GM19372 (cell line): ENCODE results near the gene ZNF23.

ENCODE experiments used
- ATAC-seq: cut with Tn5 transposase; IDR thresholded peaks from one replicate; pipeline ENCODE4 v1.9.1; 2021; ENCODE audit warnings: mild to moderate bottlenecking, low read depth, moderate library complexity; ENCODE audit not compliant: unreplicated experiment

The ZNF23 gene

GRCh38 chr16:71428883-71429282, 33.2 kb downstream of the ZNF23 start:
- no peak for ATAC-seq

GRCh38 chr16:71428385-71428784, 33.7 kb downstream of the ZNF23 start:
- no peak for ATAC-seq

DNA sequence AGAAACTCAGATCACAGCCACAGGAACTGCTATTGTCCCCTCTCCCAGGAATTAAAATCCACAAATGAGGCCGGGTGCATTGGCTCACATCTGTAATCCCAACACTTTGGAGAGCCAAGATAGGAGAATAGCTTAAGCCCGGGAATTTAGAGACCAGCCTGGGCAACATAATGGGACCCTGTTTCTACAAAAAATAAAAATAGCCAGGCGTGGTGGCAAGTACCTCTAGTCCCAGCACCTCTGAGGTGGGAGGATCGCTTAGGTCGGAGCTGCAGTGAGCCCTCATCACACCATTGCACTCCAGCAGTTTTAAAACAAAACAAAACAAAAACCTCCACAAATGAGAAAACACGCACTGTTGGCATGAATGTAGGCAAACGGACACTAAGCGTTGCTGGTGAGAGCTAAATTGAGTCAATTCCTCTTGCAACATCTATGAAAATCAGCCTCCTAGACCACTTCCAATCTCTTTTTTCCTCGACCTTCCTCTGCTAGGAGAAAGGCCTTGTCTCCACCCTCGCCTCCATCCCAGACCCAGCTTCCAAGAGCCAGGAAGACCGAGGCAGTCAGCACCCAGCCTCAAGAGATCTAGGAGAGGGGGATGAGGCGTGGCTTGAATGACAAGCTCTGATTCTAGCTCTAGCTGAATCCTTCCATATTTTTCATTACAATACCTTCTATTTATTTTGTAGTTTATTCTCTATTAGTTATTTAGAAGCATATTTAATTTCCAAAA, 35.0 kb downstream of the ZNF23 start:
- no peak for ATAC-seq

DNA sequence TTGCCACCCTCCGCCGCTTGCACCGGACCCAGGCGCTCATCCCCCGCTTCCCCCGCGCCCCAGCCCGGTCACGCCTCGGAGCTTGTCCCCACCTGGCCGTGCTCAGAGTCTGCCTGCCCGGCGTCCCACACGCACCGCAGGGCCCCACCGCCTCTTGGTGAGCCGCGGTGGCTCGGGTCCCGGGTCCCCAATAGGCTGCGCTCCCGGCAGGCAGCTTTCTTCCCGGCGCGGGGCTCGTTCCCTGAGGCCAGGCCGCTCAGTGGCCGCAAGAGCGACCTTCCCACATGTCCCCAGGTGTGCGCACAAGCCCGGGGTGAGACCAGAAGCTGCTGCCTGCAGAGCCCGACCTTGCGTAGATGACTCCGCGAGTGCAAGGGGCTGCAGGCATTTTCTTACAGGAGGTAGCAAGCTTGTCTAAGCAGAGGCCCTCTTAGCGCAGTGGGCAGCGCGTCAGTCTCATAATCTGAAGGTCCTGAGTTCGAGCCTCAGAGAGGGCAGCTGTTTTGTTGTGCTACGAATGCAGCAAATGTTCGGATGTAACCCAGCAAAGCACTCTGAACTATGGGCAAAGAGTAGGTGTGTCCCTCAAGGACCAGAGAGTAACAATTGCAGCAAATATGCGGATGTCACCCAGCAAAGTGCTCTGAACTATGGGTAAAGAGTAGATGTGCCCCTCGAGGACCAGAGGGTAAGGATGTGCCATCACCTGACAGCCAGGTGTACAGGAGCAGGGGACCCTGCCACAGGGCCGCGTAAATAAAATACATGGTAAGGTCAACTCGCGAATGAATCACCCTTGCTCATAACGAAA, 35.8 kb downstream of the ZNF23 start:
- no peak for ATAC-seq

- ATAC-seq = no peak
Observed at GRCh38 chr16:71425746-71426068, 36.3 kb downstream of the ZNF23 start.

DNA sequence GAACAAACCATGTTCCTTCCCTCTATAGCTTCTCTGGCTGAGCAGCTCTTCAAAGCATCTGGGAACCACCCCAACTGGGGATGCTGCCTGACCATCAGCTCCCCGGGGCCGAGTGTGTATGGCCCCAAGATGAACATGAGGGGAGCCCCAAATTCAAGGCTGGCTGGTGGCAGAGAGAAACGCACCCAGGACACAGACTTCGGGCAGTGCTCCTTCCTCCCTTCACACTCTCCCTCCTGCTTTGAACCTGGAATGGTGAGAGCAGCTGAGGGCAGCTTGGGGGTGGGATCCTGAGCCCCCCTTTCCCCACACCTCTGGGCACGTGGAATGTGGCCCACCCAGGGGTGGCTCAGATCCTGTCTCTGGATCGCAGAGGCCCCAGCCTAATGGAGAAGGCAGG, 37.4 kb downstream of the ZNF23 start:
- ATAC-seq = no peak

DNA sequence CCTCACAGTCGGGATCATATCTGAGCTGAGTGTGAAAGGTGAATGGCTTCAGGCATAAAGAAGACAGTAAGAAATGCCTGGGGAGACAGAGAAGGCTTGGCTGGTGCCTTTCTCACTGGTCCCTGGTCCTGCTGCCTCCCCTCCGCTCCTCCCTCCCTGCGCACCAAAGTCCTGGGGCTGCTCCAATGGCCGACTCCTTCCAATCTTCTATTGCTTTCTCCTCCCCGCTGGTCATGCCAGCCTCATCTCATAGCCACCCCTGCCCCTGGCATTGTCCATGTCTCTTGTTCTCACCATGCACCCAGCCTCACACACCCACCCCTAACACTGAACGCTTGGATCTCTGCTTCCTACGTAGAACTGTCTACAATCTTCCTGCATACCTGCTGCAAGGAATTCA, 38.2 kb downstream of the ZNF23 start:
- ATAC-seq = no peak

- no peak for ATAC-seq
Observed at GRCh38 chr16:71423016-71423415, 39.0 kb downstream of the ZNF23 start.

GRCh38 chr16:71421911-71422310, 40.1 kb downstream of the ZNF23 start:
- ATAC-seq = no peak

GRCh38 chr16:71414038-71414437, 48.0 kb downstream of the ZNF23 start:
- no peak for ATAC-seq

DNA sequence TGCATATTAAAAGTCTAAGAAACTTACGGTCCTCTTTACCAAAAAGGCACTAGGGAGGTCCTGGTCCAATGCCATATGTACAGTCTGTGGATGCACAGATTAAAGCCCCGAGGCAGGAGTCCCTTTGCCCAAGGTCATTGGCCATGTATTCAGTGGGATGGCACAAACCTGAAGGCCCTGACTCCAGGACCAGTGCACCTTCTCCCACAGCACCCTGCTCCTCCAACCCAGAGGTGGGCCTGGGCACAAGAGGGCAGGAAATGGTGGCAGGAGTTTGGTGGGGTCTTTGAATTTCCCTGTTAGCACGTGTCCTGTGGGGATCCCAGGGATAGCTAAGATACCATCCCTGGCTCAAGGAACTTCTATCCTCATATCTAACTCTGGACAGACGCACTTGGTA, 48.7 kb downstream of the ZNF23 start:
- ATAC-seq = no peak

DNA sequence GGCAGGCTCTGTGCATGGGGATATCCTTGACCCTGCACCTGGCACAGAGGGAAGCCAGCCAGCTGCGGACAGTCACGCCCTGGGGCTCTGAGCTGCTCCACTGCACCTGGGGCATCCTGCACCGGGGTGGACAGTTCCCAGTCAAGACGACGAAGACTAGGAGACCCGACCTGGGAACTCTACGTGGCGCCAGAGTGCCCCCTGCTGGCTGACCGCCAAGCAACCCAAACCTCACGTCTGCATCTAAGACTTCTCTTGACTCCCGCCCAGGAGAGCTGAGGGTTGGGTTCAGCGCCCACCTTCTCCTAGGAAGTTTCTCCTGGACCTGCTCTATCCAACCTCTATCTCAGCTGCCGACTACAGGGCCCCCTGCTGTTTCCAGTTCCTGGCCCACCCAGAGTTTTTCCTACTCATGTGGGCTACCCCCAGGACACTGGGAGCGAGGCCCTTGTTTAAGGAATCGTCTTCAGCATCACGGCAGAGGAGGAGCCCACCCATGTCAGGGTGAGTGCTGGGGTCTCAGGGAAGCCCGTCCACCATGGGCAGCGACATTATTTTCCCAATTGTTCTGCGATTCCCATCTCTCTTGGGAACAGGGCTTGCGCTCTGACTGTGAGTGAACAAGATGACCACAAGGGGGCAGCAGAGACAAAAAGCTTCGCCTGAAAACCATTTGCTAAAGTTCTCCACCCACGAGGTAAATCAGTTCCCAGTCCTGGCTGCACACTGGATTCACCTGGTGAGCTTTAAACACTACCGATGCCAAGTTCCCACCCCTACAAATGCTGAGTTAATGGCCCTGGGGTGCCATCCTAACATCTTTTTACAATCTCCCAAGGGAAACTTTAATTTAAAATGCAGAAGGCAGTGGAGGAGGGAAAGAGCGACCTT, 49.5 kb downstream of the ZNF23 start:
- peak; percentile 78 for ATAC-seq

DNA sequence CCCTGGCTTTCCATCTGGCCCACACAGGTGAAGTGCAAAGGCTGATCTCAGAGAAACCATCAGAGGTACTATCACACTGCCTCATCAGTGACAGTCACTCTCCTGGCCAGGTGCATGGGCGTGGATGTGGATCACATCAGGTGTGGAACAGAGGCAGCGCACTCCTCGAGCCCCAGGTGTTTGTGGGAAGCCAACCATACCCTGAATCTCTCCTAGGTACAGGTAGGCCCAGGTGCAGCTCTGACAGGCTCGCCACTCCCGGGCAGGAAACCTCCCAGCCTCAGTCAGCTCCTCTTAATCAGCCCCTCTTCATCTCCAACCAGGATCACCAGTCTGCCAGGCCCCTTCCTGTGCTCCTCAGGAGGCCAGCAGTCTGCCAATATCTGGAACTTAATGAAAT, 51.9 kb downstream of the ZNF23 start:
- ATAC-seq = no peak

GRCh38 chr16:71409011-71409775, 52.9 kb downstream of the ZNF23 start:
- no peak for ATAC-seq

- no peak for ATAC-seq
Observed at GRCh38 chr16:71408536-71408935, 53.5 kb downstream of the ZNF23 start.

GRCh38 chr16:71407731-71408130, 54.3 kb downstream of the ZNF23 start:
- ATAC-seq = no peak

DNA sequence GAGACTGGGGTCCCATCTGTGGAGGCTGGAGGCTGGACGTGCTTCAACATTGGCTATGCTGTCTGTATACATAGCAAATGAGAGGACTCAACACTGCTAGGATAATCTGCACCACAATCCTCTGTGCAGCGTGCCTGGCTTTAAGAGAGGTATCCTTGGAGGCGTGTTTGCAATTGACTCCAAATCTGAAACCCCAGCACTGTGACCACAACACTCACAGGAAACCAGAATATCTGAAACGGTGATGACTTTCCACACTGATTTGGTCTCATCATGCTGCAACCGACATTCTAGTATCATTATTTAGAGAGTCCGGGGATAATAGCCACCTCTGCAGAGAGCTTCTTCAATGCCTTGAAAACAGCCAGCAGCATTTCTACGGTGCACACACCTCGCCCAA, 55.3 kb downstream of the ZNF23 start:
- no peak for ATAC-seq

DNA sequence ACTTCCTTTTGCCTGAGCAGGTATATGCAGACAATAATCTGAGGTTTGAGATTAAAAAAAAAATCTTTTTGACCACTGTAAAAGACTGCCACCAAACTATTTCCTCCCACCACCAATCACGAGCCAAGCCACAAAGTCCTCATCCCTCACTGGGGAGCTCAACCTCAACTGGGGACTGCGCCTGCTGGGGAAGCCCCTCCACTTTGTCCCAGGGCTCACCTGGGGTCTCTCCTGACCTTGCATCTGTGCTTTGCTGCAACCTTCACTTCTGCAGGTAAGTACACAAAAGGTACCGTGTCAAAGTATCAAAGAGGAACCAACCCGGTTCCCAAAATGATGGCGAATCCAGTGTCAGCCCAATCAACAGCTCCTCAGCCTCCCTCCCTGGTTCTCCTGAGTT, 55.7 kb downstream of the ZNF23 start:
- ATAC-seq = no peak

DNA sequence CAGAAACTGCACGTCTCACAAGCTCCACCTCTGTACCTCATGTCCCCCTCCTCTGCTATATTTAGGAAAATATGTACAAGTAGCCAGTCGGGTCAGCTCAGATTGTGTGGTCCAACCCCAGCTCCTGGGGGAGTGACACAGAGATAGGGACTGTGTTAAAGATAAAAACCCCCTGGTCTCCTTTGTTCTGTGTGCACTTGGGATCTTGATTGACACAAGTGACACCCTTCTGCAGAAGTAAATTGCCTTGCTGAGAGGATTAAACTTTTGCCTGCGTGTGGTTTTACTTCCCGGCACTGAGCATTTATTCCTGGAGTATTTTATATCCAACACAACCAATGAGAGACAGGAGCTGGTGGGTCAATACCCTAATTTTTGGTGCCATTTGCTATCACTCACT, 57.7 kb downstream of the ZNF23 start:
- no peak for ATAC-seq

- no peak for ATAC-seq
Observed at GRCh38 chr16:71402674-71403073, 59.4 kb downstream of the ZNF23 start.
